Skeletal muscle tissue (tissue), 4 donors: ENCODE results near the gene CFDP1. TPM values are rescaled to one million over a fixed set of nuclear protein-coding genes. Genes with fewer than 3 reads are reported as not detected.
A peak's percentile ranks its signal among the peaks of the same experiment; 100 is the strongest.

Experiments
- H3K27ac ChIP-seq: one replicate; pipeline ENCODE4 v1.7.0; 2013; ENCODE audit warnings: mild to moderate bottlenecking, low read depth, low read length, inconsistent platforms
- H3K27me3 ChIP-seq, 3 donors: one replicate each; pipeline ENCODE4 v1.7.0; 2013; ENCODE audit warnings: low read length in 3 of 3; ENCODE audit not compliant: control insufficient read depth in 3 of 3, insufficient read depth in 3 of 3
- H3K36me3 ChIP-seq, 3 donors: one replicate each; pipeline ENCODE4 v1.7.0; 2013; ENCODE audit warnings: low read length in 3 of 3; ENCODE audit not compliant: control insufficient read depth in 3 of 3, insufficient read depth in 3 of 3
- H3K4me1 ChIP-seq, 3 donors: one replicate each; pipeline ENCODE4 v1.7.0; 2013; ENCODE audit warnings: low read length in 3 of 3, mild to moderate bottlenecking in 3 of 3; ENCODE audit not compliant: control insufficient read depth in 3 of 3, insufficient read depth in 3 of 3
- H3K4me3 ChIP-seq, 3 donors: one replicate each; pipeline ENCODE4 v1.7.0; 2013; ENCODE audit warnings: low read length in 3 of 3
- H3K9ac ChIP-seq, 3 donors: one replicate each; pipeline ENCODE4 v1.7.0; 2013; ENCODE audit warnings: low read length in 3 of 3, mild to moderate bottlenecking in 3 of 3, moderate library complexity in 2 of 3, low read depth in 1 of 3
- H3K9me3 ChIP-seq, 3 donors: one replicate each; pipeline ENCODE4 v1.7.0; 2013; ENCODE audit warnings: low read length in 3 of 3; ENCODE audit not compliant: control insufficient read depth in 3 of 3
- total RNA-seq: library from RNA; depleted of rRNA; stranded (reverse); fragments of >200 nt; gene quantifications from one replicate; pipeline ENCODE4 v1.2.3, GENCODE V29; 2014
- donor health status: Osteomylitis.

CFDP1 gene
- total RNA-seq, 1 donor from 2014 or later, result 49.6 TPM

DNA sequence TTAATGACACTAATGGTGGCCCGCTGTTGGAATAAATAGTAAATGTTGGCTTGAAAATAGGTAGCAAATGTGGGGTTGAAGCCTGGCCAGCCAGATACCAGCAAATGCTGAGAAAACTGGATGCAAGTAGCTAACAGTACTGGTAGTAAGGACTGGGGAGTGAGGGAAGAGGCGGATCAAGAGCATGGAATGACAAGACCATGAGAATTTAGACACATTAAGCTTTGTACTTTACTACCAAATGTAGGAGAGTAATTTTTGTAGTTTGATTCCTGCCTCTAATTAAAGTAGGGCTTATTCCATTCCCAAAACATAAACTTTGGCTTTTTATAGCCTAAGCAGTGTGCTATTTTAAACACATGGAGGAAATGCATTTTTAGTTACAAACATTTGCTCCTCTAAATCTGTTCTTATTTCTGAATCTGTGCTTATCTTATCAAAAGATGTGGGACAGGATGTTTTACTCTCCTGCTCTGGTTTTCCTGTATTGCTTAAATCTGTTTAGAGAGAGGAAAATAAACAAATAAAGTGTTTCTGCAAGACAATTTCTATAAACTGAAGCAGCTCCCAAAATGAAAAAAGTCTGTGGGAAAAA lies 44.1 kb downstream of the CFDP1 start:
- Histone ChIP-seq H3K27ac (no peak overlapping the region), H3K4me3 (no peak overlapping the region), H3K4me1 (no peaks in the 10 kb centered on the region), H3K27me3 (no peaks in the 10 kb centered on the region), H3K36me3 (peaks cover 5 to 29% (median 8%) of the 10 kb centered on the region in 3 donors), H3K9ac (no peak overlapping the region), H3K9me3 (no peaks in the 10 kb centered on the region)

DNA sequence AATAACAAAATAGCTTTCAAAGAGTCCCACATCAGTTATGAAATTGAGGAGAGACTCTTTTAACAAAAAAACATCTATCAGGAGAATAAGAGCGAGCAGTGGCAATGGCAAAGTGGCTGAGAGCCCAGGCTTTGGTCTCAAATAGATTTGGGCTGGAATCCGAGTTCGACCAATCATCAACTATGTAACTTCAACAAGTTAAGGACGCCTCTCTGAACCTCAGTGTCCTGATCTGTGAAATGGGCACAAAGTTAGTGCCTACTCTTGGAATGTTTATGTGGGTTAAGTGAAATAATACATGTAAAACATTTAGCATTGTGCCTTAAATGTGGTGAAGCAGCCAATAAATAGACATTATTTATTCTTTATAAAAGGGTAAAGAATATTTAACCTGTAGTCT lies 45.4 kb downstream of the CFDP1 start:
- Histone ChIP-seq H3K27me3 (no peaks in the 10 kb centered on the region), H3K4me1 (no peaks in the 10 kb centered on the region), H3K4me3 (no peak overlapping the region), H3K9ac (no peak overlapping the region), H3K36me3 (peaks cover 0 to 23% (median 4%) of the 10 kb centered on the region in 3 donors), H3K9me3 (no peaks in the 10 kb centered on the region), H3K27ac (no peak overlapping the region)

DNA sequence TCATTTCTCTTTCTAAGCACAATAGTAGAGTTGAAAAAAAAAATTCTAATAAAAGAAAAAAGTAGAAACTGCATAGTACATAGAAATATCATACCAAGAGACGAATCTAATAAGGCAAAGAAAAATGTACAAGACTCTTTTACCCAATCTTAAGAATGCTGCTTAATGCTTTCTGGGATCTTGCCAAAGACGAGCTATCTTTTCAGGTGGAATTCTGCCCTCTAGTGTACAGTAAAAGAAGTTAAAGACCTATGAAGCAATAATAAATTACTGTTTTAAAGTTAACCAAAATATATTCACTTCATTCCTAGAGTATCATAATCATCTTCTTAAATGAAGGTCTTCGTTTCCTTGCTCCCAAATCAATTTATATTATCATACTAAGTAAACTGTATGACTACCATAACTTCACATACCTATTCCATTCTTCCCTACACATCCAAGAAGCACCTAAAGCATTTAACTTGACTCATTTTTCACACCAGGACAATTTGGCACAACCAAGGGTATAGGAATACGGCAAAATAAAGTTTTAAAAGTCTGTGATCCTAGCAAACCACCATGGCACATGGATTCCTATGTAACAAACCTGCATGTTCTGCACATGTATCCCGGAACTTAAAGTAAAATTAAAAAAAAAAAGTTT lies 47.7 kb downstream of the CFDP1 start:
- H3K4me1 ChIP-seq, result peaks cover 0 to 4% (median 0%) of the 10 kb centered on the region in 3 donors
- no peak overlapping the region for H3K9ac ChIP-seq
- H3K36me3 ChIP-seq, result peaks cover 0 to 10% (median 4%) of the 10 kb centered on the region in 3 donors
- no peaks in the 10 kb centered on the region for H3K9me3 ChIP-seq
- no peak overlapping the region for H3K27ac ChIP-seq
- H3K4me3 ChIP-seq, result no peak overlapping the region
- H3K27me3 ChIP-seq, result no peaks in the 10 kb centered on the region

DNA sequence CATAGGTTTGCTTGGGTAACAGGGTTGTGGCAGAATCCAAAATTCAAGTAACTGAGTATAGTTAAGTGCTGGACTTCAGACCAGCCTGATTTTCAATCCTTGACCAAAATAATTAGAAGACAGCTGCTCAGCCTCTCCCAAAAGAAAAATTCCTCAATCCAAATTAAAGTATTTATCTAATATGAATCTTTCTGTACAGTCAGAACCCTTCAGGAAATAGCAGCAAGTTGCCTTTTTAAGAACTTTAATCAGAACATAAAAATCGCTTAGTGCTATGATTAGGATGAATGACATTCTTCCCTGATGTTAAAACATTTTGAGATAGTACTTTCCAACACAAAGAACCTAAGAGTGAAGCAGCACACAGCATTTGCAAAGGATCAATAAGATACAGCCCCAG lies 50.2 kb downstream of the CFDP1 start:
- H3K27ac ChIP-seq, result no peak overlapping the region
- no peaks in the 10 kb centered on the region for H3K27me3 ChIP-seq
- H3K36me3 ChIP-seq, result peaks cover 0 to 5% (median 4%) of the 10 kb centered on the region in 3 donors
- peaks cover 0 to 4% (median 0%) of the 10 kb centered on the region in 3 donors for H3K4me1 ChIP-seq
- H3K4me3 ChIP-seq, result no peak overlapping the region
- H3K9me3 ChIP-seq, result no peaks in the 10 kb centered on the region
- no peak overlapping the region for H3K9ac ChIP-seq

DNA sequence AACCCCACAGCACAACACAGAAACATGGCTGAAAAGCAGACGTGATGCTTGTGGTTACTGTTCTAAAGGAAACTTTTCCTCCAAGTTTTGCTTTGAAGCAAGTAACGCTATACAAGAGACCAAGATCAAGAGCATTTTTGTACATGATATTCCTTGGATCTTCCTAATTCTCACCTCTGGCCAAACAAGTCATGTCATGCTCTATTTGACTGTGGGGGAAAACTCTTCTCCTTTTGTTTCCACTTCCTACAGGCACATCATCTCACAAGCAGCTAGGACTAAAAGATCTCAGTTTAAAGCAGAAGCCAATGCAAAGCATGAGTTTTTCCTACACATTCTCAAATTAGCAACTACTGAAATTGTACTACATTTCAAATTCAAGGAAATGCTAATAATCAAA lies 50.7 kb downstream of the CFDP1 start:
- H3K27me3 ChIP-seq, result no peaks in the 10 kb centered on the region
- H3K4me3 ChIP-seq, result no peak overlapping the region
- no peaks in the 10 kb centered on the region for H3K9me3 ChIP-seq
- no peak overlapping the region for H3K27ac ChIP-seq
- peaks cover 2 to 4% (median 3%) of the 10 kb centered on the region in 3 donors for H3K36me3 ChIP-seq
- H3K9ac ChIP-seq, result no peak overlapping the region
- peaks cover 2 to 6% (median 4%) of the 10 kb centered on the region in 3 donors for H3K4me1 ChIP-seq

DNA sequence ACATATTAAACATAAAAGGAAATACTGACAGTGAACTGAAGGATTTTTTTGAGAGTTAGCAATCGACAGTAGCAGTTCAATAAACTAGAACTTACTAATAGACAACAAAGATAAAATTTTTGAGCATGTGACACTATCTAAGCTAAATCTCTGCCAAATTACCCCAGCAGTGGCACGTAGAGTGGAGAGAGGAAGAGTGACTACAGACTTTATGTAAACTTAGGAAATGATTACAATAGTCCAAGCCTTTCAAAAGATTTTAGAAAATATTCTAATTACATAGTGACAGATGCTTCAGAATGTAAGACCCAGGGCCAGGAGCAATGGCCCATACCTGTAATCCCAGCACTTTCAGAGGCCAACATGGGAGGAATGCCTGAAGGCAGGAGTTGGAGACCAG lies 52.4 kb downstream of the CFDP1 start:
- Histone ChIP-seq H3K4me3 (no peak overlapping the region), H3K27ac (peak overlapping the region; percentile 4), H3K27me3 (no peaks in the 10 kb centered on the region), H3K9ac (no peak overlapping the region), H3K4me1 (peaks cover 3 to 7% (median 5%) of the 10 kb centered on the region in 3 donors), H3K36me3 (peaks cover 0 to 4% (median 3%) of the 10 kb centered on the region in 3 donors), H3K9me3 (no peaks in the 10 kb centered on the region)

DNA sequence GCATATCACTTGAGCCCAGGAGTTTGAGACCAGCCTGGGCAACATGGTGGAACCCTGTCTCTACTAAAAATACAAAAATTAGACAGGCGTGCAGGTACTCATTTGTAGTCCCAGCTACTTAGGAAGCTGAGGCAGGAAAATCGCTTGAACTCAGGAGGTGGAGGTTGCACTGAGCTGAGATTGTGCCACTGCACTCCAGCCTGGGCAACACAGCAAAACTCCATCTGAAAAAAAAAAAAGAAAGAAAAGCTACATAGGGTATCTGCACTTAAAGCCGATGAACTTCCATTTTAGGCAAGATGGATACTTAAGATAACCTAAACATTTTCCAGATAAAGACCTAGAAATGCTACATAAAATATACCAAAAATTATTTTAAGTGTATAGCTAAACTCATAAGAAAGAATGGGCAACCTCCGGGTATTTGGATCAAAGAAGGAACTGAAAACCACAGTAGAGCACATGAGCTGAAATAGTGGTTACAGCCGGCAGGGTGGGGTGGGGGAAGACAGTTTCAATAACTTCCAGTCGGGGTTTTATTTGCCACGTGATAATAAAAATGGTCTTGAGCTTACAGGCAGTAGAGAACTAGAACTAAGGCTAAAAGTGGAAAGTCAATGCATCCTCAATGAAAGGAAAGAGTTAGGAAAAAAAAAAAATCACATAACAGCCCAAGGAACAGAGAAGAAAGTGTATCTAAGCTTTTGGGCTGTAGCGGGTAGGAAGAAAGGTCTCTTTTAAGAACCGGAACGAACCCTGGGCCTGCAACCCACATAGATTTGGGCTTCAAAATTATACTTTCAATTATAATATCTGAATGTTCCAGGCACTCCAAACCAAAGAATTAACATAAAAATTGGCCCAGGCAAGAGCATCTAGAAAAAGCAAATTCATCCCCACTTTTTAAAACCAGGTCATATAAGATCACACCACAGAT lies 53.1 kb downstream of the CFDP1 start:
- Histone ChIP-seq H3K4me1 (peaks cover 3 to 7% (median 5%) of the 10 kb centered on the region in 3 donors), H3K36me3 (peaks cover 0 to 4% (median 3%) of the 10 kb centered on the region in 3 donors), H3K4me3 (no peak overlapping the region), H3K9me3 (no peaks in the 10 kb centered on the region), H3K27ac (peak overlapping the region; percentile 4), H3K27me3 (no peaks in the 10 kb centered on the region), H3K9ac (no peak overlapping the region)

DNA sequence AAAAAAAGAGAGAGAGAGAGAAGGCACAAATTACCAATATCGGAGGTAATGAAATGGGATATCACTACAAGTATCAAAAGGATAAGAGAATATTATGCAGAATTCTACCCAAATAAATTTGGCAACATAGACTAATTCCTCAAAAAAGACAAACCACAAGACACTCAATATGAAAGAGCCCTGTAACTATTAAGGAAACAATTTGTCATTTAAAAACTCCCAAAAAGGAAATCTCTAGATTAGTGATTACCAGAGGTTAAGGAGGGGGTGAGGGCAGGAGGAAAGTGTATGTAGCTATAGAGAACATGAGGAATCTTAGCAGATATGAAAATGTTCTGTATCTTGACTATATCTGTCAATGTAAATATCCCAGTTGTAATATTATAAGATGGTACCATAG lies 54.0 kb downstream of the CFDP1 start:
- no peaks in the 10 kb centered on the region for H3K27me3 ChIP-seq
- peaks cover 0 to 4% (median 3%) of the 10 kb centered on the region in 3 donors for H3K36me3 ChIP-seq
- no peak overlapping the region for H3K4me3 ChIP-seq
- no peaks in the 10 kb centered on the region for H3K9me3 ChIP-seq
- no peak overlapping the region for H3K27ac ChIP-seq
- H3K4me1 ChIP-seq, result peaks cover 3 to 7% (median 5%) of the 10 kb centered on the region in 3 donors
- H3K9ac ChIP-seq, result no peak overlapping the region

DNA sequence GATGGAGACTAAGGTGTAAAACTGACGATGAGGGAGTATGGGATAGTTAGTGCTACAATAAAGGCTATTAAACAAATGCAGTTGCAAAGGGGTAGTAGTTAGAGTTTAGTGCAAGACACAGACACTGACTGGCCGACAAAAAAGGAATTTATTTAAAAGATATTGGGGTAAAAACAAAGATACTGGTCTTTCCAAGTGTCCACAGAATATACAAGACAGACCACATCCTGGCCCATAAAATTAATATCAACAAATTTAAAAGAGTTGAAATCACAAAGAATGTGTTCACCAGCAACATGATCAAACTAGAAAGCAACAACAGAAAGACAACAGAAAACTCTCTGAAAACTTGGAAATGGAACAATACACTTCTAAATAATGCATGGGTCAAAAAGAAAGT lies 54.7 kb downstream of the CFDP1 start:
- H3K9me3 ChIP-seq, result no peaks in the 10 kb centered on the region
- no peak overlapping the region for H3K9ac ChIP-seq
- peak overlapping the region; percentile 6 for H3K27ac ChIP-seq
- H3K36me3 ChIP-seq, result peaks cover 0 to 4% (median 3%) of the 10 kb centered on the region in 3 donors
- no peak overlapping the region for H3K4me3 ChIP-seq
- peaks cover 3 to 7% (median 5%) of the 10 kb centered on the region in 3 donors for H3K4me1 ChIP-seq
- no peaks in the 10 kb centered on the region for H3K27me3 ChIP-seq
